Upper lobe of left lung (tissue), 4 donors: ENCODE results near the gene RND2.

ENCODE experiments used
- CTCF ChIP-seq, 6 experiments: fragments of 450-650 bp in 4 of 6; fragments of 200-600 bp in 2 of 6; sonication (generic) in 2 of 6; IDR thresholded peaks; one replicate each; pipeline ENCODE4 v1.5.1; 2016 to 2019; ENCODE audit warnings: antibody characterized with exemption in 6 of 6
- EP300 ChIP-seq, 4 donors: sonication (generic); formaldehyde crosslinking; IDR thresholded peaks; one replicate each; pipeline ENCODE4 v1.5.1; 2017; ENCODE audit warnings: antibody characterized with exemption in 4 of 4, control low read depth in 2 of 4
- POLR2A ChIP-seq, 4 donors: fragments of 450-650 bp; IDR thresholded peaks; one replicate each; pipeline ENCODE4 v1.5.1; 2016 to 2017; ENCODE audit warnings: antibody characterized with exemption in 4 of 4, mild to moderate bottlenecking in 2 of 4
- POLR2AphosphoS5 ChIP-seq, 2 donors: sonication (generic); formaldehyde crosslinking; IDR thresholded peaks; one replicate each; pipeline ENCODE4 v1.5.1; 2017; ENCODE audit warnings: antibody characterized with exemption in 2 of 2

- TF ChIP-seq POLR2A (IDR thresholded peaks at IDR 0.05): no peak
- no peak for TF ChIP-seq CTCF (IDR thresholded peaks at IDR 0.05)
- no peak for TF ChIP-seq POLR2AphosphoS5 (IDR thresholded peaks at IDR 0.05)
- TF ChIP-seq EP300 (IDR thresholded peaks at IDR 0.05): no peak
Observed at GRCh38 chr17:43051969-43052368, 26.9 kb downstream of the RND2 start.
